Cardiac fibroblast (primary cell): ENCODE data around the gene WDR54.

Experiments
- DNase-seq, 2 donors: peaks; one replicate each; pipeline versions ENCODE4 v3.0.0 to v3.0.0-alpha.2; 2010; ENCODE audit warnings: low read depth in 2 of 2
- H3K4me3 ChIP-seq, 2 donors: replicated peaks in 1 of 2; 1 replicate in 1 of 2; 2 replicates in 1 of 2; pipeline ENCODE4 v1.5.1; 2011; ENCODE audit warnings: low read depth in 2 of 2, low read length in 2 of 2, mild to moderate bottlenecking in 2 of 2, moderate library complexity in 1 of 2
- TF ChIP-seq, protein P1 (sequence below): IDR thresholded peaks from one replicate; pipeline ENCODE4 v1.5.1; 2011; ENCODE audit warnings: low read depth, mild to moderate bottlenecking, low read length, inconsistent platforms

The WDR54 gene

DNA sequence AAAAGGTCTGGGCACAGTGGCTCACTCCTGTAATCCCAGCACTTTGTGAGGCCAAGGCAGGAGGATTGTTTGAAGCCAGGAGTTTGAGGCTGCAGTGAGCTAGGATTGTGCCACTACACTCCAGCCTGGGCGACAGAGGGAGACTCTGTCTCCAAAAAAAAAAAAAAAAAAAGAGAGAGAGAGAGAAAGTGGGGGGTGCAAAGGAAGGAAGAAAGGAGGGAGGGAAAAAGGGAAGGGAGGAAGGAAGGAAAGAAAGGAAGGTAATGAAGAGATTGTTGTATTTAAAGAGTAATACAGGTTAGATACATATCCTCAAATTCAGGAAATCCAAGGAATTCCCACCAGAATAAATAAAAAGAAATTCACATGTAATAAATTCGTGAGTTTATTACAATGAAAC, 19.6 kb upstream of the WDR54 start:
- DNase-seq: no peak
- TF ChIP-seq, protein P1, sequence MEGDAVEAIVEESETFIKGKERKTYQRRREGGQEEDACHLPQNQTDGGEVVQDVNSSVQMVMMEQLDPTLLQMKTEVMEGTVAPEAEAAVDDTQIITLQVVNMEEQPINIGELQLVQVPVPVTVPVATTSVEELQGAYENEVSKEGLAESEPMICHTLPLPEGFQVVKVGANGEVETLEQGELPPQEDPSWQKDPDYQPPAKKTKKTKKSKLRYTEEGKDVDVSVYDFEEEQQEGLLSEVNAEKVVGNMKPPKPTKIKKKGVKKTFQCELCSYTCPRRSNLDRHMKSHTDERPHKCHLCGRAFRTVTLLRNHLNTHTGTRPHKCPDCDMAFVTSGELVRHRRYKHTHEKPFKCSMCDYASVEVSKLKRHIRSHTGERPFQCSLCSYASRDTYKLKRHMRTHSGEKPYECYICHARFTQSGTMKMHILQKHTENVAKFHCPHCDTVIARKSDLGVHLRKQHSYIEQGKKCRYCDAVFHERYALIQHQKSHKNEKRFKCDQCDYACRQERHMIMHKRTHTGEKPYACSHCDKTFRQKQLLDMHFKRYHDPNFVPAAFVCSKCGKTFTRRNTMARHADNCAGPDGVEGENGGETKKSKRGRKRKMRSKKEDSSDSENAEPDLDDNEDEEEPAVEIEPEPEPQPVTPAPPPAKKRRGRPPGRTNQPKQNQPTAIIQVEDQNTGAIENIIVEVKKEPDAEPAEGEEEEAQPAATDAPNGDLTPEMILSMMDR: no peak
- H3K4me3 ChIP-seq: no peak overlapping the region

GRCh38 chr2:74406035-74406434, 15.5 kb upstream of the WDR54 start:
- TF ChIP-seq, protein P1: no peak
- H3K4me3 ChIP-seq: no peak overlapping the region
- DNase-seq: peak in 1 of 2 donors; percentile 62

DNA sequence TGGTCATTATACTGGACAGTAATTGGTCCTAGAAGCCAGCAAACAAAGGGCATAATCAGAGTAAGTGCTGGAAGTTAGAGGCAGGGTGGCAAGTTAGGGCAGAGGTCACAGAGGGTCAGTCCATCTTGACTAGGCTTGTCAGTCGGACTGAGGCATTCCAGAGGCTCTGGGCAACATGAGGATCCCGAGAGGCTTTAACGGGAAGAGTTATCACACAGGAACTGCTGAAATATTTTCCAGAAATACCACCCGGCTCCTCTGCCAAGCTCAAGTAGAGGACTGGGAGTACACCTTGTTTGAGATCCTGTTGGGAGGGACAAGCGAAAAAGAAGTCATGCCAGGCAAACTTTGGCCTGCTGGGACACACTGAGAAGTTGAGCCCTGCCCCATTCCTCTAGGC, 13.8 kb upstream of the WDR54 start:
- DNase-seq: no peak
- TF ChIP-seq, protein P1: no peak
- no peak overlapping the region for H3K4me3 ChIP-seq

GRCh38 chr2:74413001-74413698, 8.4 kb upstream of the WDR54 start:
- TF ChIP-seq, protein P1: no peak
- DNase-seq: no peak
- no peak overlapping the region for H3K4me3 ChIP-seq

DNA sequence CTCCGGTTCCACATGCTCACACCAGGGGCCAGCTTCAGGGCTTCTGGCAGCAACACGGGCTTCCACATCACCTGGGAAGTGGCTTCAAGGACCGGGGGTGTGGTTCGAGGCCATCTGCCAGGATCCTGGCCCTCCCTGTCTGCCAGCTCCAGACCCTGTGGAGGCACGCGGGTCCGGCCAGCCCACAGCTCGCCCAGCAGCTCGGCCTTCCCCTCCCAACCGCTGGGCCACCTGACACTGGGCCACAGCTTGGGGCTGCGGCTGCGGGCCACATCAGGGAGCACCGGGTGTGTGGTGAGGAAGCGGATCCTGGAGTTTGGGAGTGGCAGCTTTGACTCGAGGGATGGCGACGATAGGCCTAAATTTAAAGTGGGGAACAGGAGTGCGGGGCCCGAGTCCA, 7.1 kb upstream of the WDR54 start:
- DNase-seq: no peak
- peak overlapping the region in 1 of 2 donors; percentile 41 for H3K4me3 ChIP-seq
- TF ChIP-seq, protein P1: no peak

DNA sequence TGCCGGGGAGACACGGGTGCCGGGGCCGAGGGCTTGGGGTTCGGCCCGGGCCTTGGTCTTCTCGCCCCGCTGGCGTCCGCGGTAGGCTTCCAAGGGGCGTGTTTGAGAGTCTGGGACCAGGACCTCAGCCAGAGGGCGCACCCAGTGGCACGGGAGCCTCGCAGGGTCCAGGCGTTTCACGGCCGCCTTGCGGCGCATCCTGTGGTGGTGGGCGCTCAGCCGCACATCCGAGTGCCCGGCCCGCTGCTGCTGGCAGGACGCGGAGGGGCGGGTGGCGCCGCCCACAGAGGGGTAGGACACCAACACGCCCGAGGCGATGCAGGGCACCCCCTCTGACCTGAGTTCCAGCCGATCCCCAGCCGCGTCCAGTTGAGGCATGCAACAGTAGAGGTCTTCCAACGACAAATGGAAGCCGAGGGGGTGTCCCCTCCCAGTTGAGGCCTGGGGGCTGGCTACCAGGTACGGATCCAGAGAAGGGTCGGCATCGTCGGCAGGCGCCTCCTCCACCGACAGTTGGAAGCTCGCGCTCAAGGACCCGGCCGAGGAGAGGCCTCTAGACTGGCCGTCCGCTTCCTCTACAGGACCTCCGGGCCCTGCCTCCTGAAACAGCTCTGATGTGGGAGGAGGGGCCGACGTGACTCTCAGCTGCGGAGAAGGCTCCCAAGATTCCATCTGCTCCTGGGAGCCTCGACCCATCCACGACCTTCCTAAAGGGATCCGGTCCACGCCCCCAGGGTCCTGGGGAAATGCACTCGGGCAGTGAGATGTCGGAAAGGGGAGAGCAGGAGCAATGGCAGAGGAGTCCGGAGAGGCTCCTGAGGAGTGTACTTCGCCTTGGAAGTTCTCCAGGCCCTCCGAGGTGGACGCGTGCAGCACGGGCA, 6.4 kb upstream of the WDR54 start:
- peak overlapping the region; percentile 41 for H3K4me3 ChIP-seq
- TF ChIP-seq, protein P1: peak; percentile 7
- DNase-seq: peak; percentile 16 to 39
